ENCODE data around the gene ZNF79. TPM values are rescaled to one million over a fixed set of nuclear protein-coding genes. Genes with fewer than 3 reads are reported as not detected.

The ZNF79 gene
- total RNA-seq, 1 experiment from 2014 or later: 9.0 TPM

GRCh38 chr9:127450830-127451607 lies 26.8 kb downstream of the ZNF79 start, which contains the start of the genes LRSAM1 and RPL12 (continued):
- TF ChIP-seq ZNF138 (CRISPR knock-in tag; conservative IDR thresholded peaks at IDR 0.05): no peak; the same call in 1 of the 2 replicates
- TF ChIP-seq SP1 (CRISPR knock-in tag; conservative IDR thresholded peaks at IDR 0.05): peak; percentile 89
- no peak for TF ChIP-seq ZNF423 (CRISPR knock-in tag; IDR thresholded peaks at IDR 0.05)
- TF ChIP-seq PRDM15 (CRISPR knock-in tag; IDR thresholded peaks at IDR 0.05): no peak
- no peak for TF ChIP-seq NR2C2 (CRISPR knock-in tag; IDR thresholded peaks at IDR 0.05)
- no peak for TF ChIP-seq PRRX2 (CRISPR knock-in tag; IDR thresholded peaks at IDR 0.05)
- peak; percentile 85 for TF ChIP-seq MYBL2 (CRISPR knock-in tag; IDR thresholded peaks at IDR 0.05)
- TF ChIP-seq, protein P1, sequence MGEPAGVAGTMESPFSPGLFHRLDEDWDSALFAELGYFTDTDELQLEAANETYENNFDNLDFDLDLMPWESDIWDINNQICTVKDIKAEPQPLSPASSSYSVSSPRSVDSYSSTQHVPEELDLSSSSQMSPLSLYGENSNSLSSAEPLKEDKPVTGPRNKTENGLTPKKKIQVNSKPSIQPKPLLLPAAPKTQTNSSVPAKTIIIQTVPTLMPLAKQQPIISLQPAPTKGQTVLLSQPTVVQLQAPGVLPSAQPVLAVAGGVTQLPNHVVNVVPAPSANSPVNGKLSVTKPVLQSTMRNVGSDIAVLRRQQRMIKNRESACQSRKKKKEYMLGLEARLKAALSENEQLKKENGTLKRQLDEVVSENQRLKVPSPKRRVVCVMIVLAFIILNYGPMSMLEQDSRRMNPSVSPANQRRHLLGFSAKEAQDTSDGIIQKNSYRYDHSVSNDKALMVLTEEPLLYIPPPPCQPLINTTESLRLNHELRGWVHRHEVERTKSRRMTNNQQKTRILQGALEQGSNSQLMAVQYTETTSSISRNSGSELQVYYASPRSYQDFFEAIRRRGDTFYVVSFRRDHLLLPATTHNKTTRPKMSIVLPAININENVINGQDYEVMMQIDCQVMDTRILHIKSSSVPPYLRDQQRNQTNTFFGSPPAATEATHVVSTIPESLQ (CRISPR knock-in tag; IDR thresholded peaks at IDR 0.05): no peak
- TF ChIP-seq ERG (CRISPR knock-in tag; IDR thresholded peaks at IDR 0.05): peak; percentile 75
- TF ChIP-seq FOXJ3 (CRISPR knock-in tag; IDR thresholded peaks at IDR 0.05; ENCODE audit: borderline replicate concordance): no peak
- TF ChIP-seq ESRRA (CRISPR knock-in tag; IDR thresholded peaks at IDR 0.05; ENCODE audit: borderline replicate concordance): 0 out of 2 replicates have a peak, but pooled peaks have one; percentile 48
- TF ChIP-seq ZNF121 (CRISPR knock-in tag; IDR thresholded peaks at IDR 0.05): no peak
- TF ChIP-seq USF2 (CRISPR knock-in tag; IDR thresholded peaks at IDR 0.05): no peak
- TF ChIP-seq MLX (CRISPR knock-in tag; IDR thresholded peaks at IDR 0.05): 0 out of 2 replicates have a peak, but pooled peaks have one; percentile 50
- no peak for TF ChIP-seq ZNF263 (CRISPR knock-in tag; IDR thresholded peaks at IDR 0.05; ENCODE audit: low read depth)
- TF ChIP-seq, protein P2, sequence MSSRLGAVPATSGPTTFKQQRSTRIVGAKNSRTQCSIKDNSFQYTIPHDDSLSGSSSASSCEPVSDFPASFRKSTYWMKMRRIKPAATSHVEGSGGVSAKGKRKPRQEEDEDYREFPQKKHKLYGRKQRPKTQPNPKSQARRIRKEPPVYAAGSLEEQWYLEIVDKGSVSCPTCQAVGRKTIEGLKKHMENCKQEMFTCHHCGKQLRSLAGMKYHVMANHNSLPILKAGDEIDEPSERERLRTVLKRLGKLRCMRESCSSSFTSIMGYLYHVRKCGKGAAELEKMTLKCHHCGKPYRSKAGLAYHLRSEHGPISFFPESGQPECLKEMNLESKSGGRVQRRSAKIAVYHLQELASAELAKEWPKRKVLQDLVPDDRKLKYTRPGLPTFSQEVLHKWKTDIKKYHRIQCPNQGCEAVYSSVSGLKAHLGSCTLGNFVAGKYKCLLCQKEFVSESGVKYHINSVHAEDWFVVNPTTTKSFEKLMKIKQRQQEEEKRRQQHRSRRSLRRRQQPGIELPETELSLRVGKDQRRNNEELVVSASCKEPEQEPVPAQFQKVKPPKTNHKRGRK (CRISPR knock-in tag; IDR thresholded peaks at IDR 0.05; ENCODE audit: borderline replicate concordance): no peak
- no peak for TF ChIP-seq ZNF396 (CRISPR knock-in tag; IDR thresholded peaks at IDR 0.05; ENCODE audit: borderline replicate concordance)
- TF ChIP-seq, protein P3, sequence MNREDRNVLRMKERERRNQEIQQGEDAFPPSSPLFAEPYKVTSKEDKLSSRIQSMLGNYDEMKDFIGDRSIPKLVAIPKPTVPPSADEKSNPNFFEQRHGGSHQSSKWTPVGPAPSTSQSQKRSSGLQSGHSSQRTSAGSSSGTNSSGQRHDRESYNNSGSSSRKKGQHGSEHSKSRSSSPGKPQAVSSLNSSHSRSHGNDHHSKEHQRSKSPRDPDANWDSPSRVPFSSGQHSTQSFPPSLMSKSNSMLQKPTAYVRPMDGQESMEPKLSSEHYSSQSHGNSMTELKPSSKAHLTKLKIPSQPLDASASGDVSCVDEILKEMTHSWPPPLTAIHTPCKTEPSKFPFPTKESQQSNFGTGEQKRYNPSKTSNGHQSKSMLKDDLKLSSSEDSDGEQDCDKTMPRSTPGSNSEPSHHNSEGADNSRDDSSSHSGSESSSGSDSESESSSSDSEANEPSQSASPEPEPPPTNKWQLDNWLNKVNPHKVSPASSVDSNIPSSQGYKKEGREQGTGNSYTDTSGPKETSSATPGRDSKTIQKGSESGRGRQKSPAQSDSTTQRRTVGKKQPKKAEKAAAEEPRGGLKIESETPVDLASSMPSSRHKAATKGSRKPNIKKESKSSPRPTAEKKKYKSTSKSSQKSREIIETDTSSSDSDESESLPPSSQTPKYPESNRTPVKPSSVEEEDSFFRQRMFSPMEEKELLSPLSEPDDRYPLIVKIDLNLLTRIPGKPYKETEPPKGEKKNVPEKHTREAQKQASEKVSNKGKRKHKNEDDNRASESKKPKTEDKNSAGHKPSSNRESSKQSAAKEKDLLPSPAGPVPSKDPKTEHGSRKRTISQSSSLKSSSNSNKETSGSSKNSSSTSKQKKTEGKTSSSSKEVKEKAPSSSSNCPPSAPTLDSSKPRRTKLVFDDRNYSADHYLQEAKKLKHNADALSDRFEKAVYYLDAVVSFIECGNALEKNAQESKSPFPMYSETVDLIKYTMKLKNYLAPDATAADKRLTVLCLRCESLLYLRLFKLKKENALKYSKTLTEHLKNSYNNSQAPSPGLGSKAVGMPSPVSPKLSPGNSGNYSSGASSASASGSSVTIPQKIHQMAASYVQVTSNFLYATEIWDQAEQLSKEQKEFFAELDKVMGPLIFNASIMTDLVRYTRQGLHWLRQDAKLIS (CRISPR knock-in tag; IDR thresholded peaks at IDR 0.05; ENCODE audit: borderline replicate concordance): peak; percentile 87; the same call in 1 of the 2 replicates
- TF ChIP-seq ZNF532 (CRISPR knock-in tag; IDR thresholded peaks at IDR 0.05; ENCODE audit: borderline replicate concordance): peak; percentile 51; the same call in 1 of the 2 replicates
